ENCODE results near the gene REC114.

REC114 gene

DNA sequence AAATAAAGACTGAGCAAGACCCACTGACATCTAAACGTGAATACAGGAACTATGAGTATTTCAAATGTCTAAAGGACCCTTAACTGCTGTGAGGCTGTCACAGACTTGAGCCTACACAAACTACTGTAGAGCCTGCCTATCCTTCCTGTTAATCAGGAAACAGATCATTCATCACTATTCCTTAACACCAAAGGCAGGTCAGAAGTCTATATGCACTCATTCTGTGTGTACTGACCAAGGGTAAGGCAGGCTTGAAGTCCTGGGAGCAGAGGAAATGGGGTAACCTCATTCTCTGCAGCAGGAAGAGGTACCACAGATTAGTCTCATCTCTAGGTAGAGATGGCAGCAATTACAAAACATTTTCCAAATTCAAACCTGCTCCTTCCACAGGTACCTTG, 159.5 kb downstream of the REC114 start:
- DNase-seq (ENCODE audit: low read depth in 1 of 2, low spot score in 1 of 2), result no peak

DNA sequence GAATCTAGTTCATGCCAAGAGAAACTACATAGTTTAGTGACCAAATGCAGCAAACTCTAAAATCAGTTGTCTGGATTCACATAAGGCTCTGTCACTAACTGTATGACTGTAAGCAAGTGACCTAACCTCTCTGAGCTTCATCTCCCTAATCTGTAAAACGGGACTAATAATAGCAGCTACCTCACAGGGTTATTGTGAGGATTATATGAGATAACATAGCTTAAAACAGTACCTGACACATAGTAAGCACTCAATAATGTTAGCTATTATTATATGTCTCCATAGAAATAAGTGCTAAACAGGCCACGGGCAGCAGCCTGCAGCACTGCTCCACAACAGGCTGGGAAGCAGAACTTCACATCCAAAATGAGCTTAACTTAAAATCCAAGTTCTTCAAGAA, 160.0 kb downstream of the REC114 start:
- no peak for DNase-seq (ENCODE audit: low read depth in 1 of 2, low spot score in 1 of 2)

DNA sequence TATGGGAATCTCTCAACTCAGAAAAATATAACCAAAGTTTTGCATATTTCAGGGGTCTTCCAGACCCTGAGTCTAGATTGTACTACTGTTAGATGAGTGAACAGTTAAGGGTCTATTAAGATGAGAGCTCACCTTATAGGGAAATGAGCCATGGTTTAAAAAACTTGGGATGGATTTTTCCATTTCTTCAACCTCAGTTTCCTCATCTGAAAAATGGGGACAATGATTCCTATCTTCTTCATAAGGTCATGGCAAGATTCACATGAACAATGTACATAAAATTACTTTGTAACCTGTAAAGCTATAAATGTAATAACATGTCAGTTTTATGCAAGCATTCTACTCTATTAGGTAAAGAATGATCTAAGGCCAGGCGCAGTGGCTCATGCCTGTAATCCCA, 161.5 kb downstream of the REC114 start:
- no peak for DNase-seq (ENCODE audit: low read depth in 1 of 2, low spot score in 1 of 2)

DNA sequence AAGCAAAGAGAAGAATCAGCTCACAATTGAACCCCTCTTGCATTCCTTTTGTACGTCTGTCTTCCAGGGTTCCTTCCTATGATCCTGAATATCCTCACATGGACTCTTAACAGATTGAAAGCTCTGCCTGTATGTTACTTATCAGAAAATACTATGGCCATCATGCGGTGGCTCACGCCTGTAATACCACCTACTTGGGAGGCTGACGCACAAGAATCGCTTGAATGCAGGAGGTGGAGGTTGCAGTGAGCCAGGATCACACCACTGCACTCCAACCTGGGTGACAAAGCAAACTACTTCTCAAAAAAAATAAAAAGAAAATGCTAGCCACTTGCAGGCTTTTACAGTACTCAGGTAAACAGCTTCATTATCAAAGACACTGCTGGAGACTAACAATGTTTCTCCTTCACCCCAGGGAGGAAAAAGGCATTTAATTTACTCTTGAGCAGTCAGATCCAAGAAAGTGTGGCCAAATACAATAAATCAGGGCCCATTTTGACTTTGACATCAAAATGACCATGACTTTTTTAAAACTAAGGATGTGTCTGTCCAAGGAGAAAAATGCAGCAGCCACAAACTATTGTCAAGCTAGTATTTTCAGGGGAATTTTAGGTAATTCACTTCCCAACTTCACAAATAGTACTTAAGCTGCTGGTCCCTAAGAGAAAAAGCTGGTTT, 162.9 kb downstream of the REC114 start:
- no peak for DNase-seq (ENCODE audit: low read depth in 1 of 2, low spot score in 1 of 2)

DNA sequence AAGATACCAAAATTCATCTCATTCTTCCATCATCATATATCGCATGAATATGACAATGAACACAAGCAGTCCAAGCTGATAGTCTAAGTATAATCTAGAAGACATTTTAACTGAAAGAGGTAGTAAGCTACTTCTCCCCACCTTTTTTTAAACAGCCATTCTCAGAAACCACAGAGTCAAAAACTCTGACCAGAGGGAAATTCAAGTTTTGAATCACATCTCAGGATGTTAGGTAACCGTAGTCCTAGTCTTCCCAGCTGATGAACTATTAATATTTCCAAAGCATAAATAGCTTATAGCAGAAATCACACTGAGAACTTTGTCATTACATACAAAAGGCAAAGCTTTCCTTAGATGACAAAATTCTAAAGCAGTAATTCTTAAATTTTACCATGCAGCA, 164.4 kb downstream of the REC114 start:
- no peak for DNase-seq (ENCODE audit: low read depth in 1 of 2, low spot score in 1 of 2)

DNA sequence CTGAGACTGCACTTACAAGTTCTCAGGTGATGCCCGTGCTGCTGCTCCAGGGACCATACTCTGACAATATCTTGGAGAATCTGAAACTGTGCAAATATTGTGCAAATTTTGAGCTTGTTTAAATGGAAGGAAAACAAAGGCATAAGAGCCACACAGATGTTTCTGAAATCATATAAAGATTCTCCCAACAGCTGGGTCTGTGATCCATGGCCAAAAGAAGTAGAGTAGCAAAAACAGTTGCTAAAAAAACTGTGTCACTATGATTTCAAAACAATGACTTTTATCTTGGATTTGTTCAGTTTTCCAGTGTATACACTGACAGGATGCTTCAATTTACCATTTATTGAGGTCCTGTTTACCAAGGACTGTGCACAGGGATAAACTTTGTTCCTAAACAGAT, 164.9 kb downstream of the REC114 start:
- no peak for DNase-seq (ENCODE audit: low read depth in 1 of 2, low spot score in 1 of 2)

DNA sequence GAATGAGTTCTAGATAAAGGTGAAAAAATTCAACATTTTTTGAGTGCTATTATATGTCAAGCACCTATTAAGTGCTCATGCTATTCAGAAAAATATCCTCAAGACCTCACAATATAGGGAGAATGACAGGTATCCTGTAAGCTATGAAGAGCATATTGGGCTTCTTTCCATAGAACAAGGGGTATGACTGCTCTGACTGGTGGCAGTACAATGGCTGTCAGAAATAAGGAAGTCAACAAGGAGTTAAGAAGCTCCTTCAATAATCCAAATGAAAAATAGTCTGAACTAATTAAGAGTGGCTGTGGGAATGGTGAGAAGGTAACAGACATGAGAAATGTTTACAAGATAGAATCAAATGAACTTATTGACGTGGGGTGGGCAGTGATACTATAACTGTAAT, 165.5 kb downstream of the REC114 start:
- DNase-seq (ENCODE audit: low read depth in 1 of 2, low spot score in 1 of 2), result no peak

DNA sequence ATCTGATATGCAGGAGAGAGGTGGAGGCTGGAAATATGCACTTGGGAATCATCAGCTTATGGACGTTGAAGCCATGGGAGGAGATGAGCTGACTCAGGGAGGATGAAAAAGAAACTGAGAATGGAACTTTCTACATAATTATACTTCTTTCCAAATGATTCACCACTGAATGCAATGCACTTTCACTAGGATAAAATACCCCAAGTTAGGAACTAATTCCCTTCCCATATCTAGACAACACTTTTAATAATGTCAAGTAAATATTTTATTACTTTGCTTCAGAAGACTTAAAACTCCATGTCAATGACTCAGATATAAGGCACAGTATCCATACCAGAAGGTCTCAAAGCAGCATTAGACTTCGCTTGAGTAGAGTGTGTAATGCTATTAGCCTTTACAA, 166.0 kb downstream of the REC114 start:
- DNase-seq (ENCODE audit: low read depth in 1 of 2, low spot score in 1 of 2), result no peak

Data from stimulated activated CD4-positive, alpha-beta T cell treated with anti-CD3 and anti-CD28 coated beads, Interleukin-15, amount 100 ng/mL, for 1 hour (primary cell).